HG02938 (cell line): ENCODE results near the gene TARDBP.
"Not testable (repeated sequence)": the region's sequence is repeated elsewhere in the genome, so short reads cannot be mapped to it uniquely, and the experiment has no call there.

Experiments used
- ATAC-seq: cut with Tn5 transposase; IDR thresholded peaks from one replicate; pipeline ENCODE4 v1.9.1; 2021; ENCODE audit warnings: mild to moderate bottlenecking, moderate library complexity; ENCODE audit not compliant: unreplicated experiment

Gene TARDBP

GRCh38 chr1:10992004-10992403 is 20.4 kb upstream of the TARDBP start:
- not testable (repeated sequence) for ATAC-seq

- no peak for ATAC-seq
These were observed 19.6 kb upstream of the TARDBP start for GRCh38 chr1:10992864-10993263.

DNA sequence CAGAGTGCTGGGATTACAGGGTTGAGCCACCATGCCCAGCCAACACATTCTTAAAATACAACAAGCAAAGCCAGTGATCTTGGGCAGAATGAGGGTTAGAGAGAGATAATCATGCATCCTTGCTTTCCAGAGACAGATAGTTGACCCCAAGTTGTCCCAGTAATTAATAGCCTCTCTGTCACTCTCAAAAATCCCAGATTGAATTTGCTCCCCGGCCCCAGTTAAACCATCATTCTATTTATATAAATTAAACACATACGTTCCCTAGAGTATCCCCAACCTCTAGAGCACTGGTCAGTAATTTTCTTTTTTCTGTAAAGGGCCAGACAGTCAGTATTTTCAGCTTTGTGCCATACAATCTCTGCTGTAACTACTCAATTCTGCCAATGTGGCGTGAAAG is 16.4 kb upstream of the TARDBP start:
- ATAC-seq, result no peak

DNA sequence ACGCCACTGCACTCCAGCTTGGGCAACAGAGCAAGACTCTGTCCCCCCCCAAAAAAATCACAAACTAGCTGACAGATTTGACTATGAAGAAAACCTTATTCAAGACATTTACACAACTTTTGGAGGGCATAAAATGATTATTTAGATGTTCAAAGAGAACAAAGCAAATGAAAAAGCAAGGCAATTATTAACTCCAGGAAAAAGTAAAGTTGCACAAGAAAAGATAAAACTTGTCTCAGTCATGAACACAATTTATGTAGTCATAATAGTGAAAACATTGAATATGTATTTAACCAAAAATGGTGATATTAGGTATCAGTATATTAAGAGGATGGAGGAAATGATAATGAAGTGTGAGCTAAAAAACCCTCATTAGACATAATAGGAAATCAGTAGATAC is 11.9 kb upstream of the TARDBP start:
- ATAC-seq, result no peak

DNA sequence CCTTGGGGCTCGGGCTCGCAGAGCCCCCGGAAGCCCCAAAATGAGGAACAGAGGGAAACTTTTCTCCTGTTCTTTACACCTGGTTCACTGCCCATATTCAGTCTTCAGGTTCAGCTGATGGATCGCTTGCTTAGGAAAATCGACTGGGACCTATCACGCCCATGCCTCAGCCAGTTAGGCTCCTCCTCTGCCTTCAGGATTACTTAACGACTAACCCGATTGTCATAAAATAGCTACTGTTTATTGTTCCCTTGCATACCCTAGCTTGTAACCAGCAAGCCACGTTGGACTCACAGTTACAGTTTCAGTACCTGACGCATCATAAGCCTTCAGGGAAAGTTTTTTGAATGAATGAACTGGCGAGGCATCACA is 692 bp downstream of the TARDBP start:
- ATAC-seq, result no peak

DNA sequence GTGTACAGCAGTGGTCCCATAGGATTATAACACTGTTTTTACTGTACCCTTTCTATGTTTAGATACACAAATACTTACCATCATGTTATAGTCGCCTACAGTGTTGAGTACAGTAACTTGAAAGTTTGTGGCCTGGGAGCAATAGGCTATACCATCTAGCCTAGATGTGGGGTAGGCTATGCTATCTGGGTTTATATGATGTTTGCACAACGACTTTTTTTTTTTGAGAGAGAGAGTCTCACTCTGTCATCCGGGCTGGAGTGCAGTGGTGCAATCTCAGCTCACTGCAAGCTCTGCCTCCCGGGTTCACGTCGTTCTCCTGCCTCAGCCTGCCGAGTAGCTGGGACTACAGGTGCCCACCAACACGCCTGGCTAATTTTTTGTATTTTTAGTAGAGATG is 6.9 kb downstream of the TARDBP start:
- ATAC-seq, result not testable (repeated sequence)

- no peak for ATAC-seq
These were observed 7.5 kb downstream of the TARDBP start for GRCh38 chr1:11019971-11020370.

DNA sequence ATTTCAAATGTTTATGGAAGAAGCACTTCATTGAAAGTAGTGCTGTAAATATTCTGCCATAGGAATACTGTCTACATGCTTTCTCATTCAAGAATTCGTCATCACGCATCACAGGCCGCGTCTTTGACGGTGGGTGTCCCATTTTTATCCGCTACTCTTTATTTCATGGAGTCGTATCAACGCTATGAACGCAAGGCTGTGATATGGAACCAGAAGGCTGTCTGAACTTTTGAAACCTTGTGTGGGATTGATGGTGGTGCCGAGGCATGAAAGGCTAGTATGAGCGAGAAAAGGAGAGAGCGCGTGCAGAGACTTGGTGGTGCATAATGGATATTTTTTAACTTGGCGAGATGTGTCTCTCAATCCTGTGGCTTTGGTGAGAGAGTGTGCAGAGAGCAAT is 10.7 kb downstream of the TARDBP start:
- ATAC-seq, result no peak

- ATAC-seq, result no peak
These were observed 11.9 kb downstream of the TARDBP start for GRCh38 chr1:11024154-11024873.

DNA sequence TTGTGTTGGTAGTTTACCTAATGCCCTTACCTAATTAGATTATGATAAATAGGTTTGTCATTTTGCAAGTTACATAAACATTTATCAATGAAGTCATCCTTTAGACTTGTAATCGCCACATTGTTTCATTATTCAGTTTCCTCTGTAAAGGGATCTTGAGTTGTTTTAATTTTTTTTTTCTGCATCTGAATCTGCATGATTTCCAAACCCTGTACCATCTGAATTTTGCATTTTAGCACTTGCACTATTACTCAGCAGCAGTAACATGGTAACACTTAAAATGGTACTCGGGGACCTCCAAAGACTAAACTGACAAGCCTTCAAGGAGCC is 12.4 kb downstream of the TARDBP start:
- no peak for ATAC-seq

DNA sequence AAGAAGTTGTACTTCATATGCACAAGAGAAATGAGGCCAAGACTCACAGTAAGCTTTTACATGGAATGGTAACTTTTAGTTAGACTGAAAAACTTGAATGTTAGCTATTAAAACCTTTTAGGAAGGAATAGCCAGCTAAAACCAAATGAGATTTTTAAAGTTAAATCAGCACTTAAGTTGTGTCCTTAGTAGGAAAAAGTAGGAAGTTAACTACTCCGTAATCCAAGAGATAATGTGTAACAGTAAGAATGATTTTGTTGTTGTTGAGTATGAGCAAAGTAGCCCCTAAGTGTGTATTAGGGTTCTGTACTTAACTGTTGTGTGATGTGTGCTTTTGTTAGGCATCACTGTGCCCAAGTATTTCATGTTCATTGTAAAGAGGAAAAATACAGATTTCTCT is 13.2 kb downstream of the TARDBP start:
- ATAC-seq, result no peak

DNA sequence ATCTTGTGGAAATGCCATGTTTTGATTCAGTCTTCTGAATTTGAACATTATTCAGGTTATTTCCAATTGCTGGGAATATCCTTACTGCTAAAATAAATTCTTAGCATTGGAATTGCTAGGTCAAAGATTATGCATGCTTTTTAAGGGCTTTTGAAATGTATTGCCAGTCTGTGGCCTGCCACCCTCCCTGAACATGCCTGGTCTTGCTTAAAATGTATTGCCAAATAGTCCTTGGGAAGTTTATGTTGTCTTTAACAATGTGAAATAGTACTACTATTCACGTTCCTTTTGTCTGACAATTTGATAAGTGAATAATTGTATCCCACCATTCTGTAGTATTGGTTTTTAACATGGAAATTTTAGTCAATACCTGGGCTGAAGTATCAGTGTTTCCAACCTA is 13.6 kb downstream of the TARDBP start:
- ATAC-seq, result no peak

DNA sequence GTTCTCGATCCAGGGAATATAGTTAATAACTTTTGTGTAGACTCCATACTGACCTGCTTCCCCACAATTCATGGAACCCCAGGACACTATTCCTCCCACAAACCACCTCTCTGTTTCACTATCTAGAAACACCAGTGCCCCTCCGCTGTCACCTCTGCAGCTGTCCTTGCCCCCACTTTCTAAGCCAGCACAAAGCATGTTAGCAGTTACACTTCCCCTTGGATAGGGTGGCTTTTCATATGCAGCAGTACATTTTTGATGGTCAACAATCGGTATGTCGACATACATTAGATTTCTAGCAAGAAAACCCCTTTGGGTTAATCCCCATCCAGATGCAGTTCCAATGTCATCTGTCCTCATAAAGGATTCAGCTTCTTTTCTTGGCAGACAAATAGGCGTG is 14.4 kb downstream of the TARDBP start:
- ATAC-seq, result no peak

DNA sequence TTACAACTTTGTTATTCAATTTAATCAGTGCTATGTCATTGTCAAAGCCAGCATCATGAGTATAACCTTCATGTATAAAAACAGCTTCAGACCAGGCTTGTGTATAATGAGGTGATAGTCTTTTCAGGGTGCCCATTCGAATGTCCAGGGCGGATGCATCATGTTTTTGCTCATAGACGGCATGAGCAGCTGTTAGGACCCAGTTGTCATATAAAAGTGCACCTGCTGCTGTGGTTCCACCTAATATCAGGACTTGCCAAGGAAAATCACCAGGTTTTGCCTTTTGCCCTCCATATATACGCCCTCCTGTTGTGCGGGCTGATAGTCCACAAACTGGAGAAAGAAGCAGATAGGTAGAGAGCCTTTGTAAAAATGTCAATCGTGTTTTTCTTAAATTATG is 14.9 kb downstream of the TARDBP start:
- ATAC-seq, result no peak

DNA sequence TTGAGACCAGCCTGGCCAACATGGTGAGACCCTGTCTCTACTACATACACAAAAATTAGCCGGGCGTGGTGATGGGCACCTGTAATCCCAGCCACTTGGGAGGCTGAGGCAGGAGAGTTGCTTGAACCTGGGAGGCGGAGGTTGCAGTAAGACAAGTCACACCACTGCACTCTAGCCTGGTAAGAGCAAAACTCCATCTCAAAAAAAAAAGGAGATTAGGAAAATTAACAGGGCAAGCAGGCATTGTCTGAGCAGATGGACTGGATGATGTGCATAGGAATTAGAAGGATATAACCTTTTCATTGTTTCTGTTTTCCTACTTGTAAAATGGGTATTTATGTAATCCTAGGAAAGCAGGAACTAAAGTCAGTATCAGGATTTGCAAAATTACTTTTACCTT is 15.6 kb downstream of the TARDBP start:
- no peak for ATAC-seq

DNA sequence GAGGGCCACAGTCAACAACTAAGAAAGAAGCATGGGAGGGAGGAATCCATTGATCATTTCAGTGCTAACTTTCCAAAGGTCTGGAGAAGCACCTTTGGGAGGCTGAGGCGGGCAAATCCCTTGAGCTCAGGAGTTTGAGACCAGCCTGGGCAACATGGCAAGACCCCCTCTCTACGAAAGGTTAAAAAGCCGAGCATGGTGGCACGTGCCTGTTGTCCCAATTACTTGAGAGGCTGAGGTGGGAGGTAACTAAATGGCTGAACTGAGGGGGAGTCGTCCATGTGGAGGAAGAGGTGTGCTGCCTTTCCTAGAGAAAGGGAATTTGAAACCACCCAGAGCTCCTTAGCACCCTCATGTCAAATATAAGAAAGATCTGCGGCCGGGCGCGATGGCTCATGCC is 18.4 kb downstream of the TARDBP start:
- no peak for ATAC-seq

DNA sequence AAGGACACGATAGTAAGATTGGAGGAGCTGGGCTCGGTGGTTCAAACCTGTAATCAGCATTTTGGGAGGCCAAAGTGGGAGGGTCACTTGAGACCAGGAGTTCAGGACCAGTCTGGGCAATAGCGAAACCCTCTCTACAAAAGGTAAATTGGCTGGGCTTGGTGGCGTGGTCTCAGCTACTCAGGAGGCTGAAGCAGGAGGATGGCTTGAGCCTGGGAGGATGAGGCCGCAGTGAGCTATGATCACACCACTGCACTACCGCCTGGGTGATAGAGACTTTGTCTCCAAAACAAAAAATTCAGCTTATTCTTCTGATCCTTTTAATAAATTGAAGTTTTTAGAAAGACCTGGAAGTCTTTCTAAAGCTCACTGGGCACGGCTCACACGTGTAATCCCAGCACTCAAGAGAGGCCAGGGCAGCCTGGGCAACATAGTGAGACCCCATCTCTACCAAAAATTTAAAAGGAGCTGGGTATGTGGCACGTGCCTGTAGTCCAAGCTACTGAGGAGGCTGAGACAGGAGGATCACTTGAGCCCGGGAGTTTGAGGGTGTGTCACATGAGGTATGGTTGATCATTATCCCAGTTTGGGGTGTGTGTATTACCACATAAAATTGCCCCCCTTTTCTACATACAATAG is 19.3 kb downstream of the TARDBP start:
- ATAC-seq, result no peak

DNA sequence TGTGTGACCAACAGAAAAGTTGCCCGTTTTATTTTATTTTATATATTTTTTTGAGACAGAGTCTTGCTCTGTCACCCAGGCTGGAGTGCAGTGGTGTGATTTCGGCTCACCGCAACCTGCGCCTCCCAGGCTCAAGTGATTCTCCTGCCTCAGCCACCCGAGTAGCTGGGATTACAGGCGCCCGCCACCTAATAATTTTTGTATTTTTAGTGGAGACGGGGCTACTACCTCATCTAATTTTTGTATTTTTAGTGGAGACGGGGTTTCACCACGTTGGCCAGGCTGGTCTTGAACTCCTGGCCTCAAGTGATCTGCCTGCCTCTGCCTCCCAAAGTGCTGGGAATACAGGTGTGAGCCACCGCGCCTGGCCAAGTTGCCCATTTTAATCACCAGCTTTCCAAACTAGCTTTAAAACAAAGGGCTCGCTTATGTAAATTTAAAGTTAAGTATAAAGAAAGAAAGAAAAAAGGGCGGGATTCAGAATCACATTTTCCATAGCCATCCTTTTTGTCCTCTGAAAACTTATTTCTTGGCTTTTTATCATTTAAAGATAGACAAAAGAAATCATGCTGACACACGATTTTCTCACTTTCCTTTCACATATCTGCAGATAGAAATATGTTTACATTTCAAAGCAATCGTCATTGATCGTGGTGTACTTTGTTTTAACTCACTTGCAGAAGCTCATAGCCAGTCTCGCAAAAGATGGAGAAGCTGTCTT is 24.7 kb downstream of the TARDBP start:
- ATAC-seq, result not testable (repeated sequence)

DNA sequence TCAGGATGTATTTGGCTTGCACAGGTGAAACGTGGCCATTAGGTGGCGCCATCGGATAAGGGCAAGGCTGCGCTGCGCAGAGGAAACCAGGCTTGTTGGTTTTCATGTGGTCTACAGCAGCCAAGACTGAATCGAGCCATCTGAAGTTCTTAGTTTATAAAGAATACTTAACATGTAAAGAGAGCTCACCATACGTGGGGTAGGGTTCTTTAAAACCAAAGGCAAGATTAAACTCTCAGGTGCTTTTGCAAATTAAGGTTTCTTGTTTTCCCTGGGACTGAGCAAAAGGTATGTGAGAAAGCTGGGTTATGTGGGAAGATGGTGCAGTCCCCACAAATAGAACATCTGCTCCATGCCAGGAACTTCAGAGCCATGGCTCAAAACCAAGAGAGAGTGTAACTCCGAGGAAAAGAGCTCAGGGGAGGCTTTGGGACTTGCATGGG is 25.3 kb downstream of the TARDBP start:
- no peak for ATAC-seq

- no peak for ATAC-seq
These were observed 27.1 kb downstream of the TARDBP start for GRCh38 chr1:11039351-11040104.

GRCh38 chr1:11040105-11040429 is 27.6 kb downstream of the TARDBP start:
- not testable (repeated sequence) for ATAC-seq

- no peak for ATAC-seq
These were observed 28.6 kb downstream of the TARDBP start for GRCh38 chr1:11041048-11041447.
